Epithelial cell of esophagus (primary cell): ENCODE data around the gene SYNGR3.

ENCODE experiments used
- DNase-seq: peaks from one replicate; pipeline ENCODE4 v3.0.0; 2010; ENCODE audit warnings: low read depth
- H3K4me3 ChIP-seq: 2 replicates; pipeline ENCODE4 v1.5.1; 2011; ENCODE audit warnings: mild to moderate bottlenecking, low read length, control low read depth
- TF ChIP-seq, protein P1 (sequence below): IDR thresholded peaks from 2 replicates; pipeline ENCODE4 v1.5.1; 2011; ENCODE audit warnings: low read depth, mild to moderate bottlenecking, low read length, control low read depth, inconsistent platforms; ENCODE audit not compliant: insufficient read depth; ENCODE audit errors: missing control alignments

Gene SYNGR3

DNA sequence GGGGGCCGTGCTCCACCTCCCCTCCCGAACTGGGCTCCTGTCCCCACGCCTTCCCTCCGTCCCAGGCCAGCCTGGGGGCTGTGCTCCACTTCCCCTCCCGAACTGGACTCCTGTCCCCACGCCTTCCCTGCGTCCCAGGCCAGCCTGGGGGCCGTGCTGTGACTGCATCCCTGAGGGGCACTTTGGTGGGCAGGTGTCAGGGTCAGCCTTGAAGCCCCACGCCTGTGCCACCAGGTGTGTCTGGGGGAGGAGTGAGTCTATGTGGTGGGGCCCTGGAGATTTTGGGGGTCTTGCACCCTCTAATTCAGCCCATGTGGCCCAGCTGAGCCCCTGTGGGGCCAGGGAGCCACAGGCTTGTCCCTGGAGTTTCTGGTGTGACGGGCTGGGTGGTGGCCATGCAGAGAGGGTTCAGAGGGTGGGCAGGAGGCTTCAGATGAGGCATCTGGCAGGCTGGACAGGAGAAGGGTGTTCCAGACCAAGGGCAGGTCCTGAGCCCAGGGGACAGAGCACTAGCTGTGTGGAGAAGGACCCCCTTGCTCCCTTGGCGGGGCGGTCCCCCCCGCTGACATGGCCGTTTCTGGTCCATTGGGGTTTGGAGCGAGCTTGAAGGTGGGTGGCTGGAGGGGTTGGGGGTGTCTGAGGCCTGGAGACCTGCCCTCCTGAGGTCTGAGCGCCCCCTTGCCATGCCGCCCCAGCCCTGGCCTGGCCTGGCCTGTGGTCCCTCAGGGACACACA is 45.1 kb downstream of the SYNGR3 start:
- no peak for DNase-seq
- TF ChIP-seq, protein P1, sequence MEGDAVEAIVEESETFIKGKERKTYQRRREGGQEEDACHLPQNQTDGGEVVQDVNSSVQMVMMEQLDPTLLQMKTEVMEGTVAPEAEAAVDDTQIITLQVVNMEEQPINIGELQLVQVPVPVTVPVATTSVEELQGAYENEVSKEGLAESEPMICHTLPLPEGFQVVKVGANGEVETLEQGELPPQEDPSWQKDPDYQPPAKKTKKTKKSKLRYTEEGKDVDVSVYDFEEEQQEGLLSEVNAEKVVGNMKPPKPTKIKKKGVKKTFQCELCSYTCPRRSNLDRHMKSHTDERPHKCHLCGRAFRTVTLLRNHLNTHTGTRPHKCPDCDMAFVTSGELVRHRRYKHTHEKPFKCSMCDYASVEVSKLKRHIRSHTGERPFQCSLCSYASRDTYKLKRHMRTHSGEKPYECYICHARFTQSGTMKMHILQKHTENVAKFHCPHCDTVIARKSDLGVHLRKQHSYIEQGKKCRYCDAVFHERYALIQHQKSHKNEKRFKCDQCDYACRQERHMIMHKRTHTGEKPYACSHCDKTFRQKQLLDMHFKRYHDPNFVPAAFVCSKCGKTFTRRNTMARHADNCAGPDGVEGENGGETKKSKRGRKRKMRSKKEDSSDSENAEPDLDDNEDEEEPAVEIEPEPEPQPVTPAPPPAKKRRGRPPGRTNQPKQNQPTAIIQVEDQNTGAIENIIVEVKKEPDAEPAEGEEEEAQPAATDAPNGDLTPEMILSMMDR = no peak
- H3K4me3 ChIP-seq = no peak overlapping the region

DNA sequence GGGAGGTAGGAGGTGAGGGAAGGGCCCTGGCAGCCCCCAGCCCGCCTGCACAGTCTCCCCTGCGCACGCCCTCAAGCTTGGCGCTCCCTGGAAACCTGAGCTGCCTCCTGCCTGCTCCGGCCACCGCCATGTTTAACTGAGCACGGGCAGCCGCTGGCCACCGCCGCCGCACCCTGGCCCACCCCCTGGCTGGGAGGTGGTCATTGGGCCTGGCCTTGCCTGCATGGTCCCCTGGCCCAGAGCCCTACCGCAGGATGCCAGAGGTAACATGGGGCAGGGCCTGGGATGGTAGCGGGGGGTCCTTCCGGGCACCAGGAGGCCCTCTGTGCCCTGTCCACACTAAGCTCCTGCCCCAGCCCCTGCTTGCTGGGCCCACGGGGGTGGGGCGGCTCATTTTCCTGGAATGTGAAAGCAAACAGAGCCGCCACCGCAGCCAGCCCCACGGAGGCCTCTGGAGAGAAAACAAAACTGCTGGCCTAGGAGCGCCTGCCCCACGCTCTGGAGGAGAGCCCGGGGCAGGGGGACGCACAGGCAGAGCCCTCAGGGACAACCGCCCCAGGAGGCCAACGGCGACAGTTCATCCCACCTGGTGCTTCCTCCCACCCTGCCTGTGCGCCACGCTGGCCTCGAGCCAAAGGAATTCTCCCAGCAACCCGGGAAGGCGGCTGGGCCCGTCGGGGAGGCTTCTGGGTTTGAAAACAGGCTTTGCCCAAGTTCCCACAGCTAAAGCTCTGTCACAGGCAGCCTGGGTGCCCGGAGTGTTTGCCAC is 45.8 kb downstream of the SYNGR3 start:
- H3K4me3 ChIP-seq = no peak overlapping the region
- TF ChIP-seq, protein P1 = no peak
- DNase-seq = no peak

DNA sequence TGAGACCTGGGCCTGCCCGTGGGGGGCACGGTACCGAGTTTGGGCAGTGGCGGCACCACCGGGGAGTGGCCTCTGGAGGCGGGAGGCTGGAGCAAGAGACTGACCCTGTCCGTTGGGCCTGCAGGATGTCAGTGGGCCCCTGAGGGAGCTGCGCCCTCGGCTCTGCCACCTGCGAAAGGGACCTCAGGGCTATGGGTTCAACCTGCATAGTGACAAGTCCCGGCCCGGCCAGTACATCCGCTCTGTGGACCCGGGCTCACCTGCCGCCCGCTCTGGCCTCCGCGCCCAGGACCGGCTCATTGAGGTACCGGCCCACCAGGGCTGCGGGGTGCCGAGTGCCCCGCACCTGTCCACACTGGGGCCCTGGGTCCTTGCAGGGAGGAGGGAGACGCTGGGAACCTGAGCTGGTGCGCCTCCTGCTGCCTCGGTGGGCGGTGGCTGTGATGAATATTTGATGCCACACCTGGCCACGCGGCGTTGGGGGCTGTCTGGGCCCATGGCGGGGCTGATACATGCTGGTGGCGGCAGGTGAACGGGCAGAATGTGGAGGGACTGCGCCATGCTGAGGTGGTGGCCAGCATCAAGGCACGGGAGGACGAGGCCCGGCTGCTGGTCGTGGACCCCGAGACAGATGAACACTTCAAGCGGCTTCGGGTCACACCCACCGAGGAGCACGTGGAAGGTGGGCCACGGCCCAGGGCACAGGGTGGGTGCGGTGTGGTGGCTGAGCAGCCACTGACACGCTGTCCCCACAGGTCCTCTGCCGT is 46.6 kb downstream of the SYNGR3 start:
- TF ChIP-seq, protein P1 = no peak
- no peak for DNase-seq
- H3K4me3 ChIP-seq = no peak overlapping the region

DNA sequence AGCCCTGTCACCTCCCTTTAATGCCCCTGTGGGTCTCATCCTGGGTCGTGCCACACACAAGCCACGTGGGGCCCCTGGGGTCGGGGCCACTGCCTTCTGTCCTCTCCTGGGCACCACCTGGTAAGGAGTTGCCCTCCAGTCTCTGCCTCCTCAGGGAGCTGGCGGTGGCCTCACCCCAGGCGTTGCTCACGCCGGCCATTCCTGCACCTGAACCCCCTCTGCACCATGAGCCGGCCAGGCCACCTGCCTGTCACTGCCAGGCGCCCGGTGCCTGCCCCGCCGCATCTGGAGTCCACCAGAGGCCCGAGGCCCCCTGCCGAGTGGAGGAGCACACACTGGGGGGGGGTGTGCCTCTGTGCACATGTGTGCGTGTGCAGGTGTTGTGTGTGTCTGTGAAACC is 47.3 kb downstream of the SYNGR3 start:
- H3K4me3 ChIP-seq = no peak overlapping the region
- no peak for DNase-seq
- TF ChIP-seq, protein P1 = no peak

DNA sequence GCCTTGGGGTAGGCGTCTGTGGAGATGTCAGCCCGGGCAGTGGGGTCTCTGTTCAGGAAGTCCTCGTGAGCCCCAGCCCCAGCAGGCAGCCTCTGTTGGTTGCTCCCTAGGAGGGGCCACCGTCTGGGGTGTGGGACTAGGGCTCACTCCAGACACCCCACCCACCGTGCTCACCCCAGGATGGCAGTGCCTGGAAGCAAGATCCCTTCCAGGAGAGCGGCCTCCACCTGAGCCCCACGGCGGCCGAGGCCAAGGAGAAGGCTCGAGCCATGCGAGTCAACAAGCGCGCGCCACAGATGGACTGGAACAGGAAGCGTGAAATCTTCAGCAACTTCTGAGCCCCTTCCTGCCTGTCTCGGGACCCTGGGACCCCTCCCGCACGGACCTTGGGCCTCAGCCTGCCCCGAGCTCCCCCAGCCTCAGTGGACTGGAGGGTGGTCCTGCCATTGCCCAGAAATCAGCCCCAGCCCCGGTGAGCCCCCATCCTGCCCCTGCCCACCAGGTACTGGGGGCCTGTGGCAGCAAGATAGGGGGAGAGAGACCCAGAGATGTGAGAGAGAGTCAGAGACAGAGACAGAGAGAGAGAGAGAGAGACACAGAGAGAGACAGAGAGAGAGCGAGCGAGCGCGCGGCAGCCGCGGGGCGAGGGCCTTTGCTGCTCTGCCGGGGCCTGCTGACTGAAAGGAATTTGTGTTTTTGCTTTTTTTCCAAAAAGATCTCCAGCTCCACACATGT is 48.0 kb downstream of the SYNGR3 start:
- no peak overlapping the region for H3K4me3 ChIP-seq
- no peak for DNase-seq
- TF ChIP-seq, protein P1 = no peak

DNA sequence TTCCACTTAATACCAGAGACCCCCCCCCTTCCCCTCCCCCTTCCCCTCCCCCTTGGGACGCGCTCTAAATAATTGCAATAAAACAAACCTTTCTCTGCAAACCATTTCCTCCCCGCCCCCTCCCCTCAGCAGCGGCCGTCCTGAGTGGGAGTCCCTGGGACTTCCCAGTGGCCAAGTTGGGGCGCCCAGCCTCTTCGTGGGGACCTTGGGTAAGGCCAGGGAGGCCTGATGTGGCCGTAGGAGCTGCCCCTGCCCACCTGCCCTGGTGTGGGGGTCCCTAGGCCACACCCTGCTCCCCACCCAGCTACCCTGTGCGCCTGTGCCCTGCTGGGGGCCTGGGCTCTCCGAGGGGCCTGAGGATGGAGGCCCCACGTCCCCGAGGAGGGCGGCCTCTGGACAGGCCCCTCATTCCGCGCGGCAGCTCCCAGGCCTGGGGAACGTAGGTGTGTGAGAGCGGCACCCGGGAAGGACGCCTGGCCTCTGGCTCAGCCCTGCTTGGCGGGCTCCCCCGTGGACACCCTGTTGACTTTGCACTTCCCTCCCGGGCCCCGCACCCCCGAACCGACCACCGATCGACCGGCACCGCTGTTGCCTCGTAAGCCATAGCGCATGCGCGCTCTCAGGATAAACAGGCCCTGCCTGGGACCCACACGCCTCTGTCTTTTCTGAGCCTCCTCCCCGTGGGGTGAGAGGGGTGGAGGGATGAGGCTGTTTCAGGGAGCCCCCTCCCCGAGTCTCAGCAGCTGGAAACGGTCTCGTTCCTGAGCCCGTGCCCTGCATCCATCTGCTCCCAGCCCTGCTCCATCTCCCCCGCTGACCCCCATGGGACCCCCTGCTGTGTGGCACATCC is 48.8 kb downstream of the SYNGR3 start:
- TF ChIP-seq, protein P1 = no peak
- no peak for DNase-seq

More for the DNA sequence above, 48.8 kb downstream of the SYNGR3 start:
- no peak overlapping the region for H3K4me3 ChIP-seq
